HEK293 (cell line): Measurements from ENCODE around the gene IL16.

ENCODE experiments used
- HOXC10 ChIP-seq: sonication (generic); formaldehyde crosslinking; IDR thresholded peaks from 2 replicates; pipeline ENCODE4 v1.8.1; 2023; ENCODE audit warnings: mild to moderate bottlenecking, missing genetic modification reagents
- REPIN1 ChIP-seq: fragments of 450-650 bp; formaldehyde crosslinking; IDR thresholded peaks from 2 replicates; pipeline ENCODE4 v1.5.1; 2017; ENCODE audit warnings: missing biosample characterization, missing genetic modification characterization, low read depth
- ZBTB21 ChIP-seq: fragments of 450-650 bp; formaldehyde crosslinking; IDR thresholded peaks from 2 replicates; pipeline ENCODE4 v1.5.1; 2017; ENCODE audit warnings: missing biosample characterization, missing genetic modification characterization
- ZBTB8A ChIP-seq: fragments of 450-650 bp; formaldehyde crosslinking; IDR thresholded peaks from 2 replicates; pipeline ENCODE4 v1.5.1; 2016; ENCODE audit warnings: missing biosample characterization, missing genetic modification characterization
- ZFP37 ChIP-seq: fragments of 450-650 bp; formaldehyde crosslinking; IDR thresholded peaks from 2 replicates; pipeline ENCODE4 v1.5.1; 2016; ENCODE audit warnings: missing biosample characterization, missing genetic modification characterization
- ZNF274 ChIP-seq, 2 experiments: fragments of 200-500 bp in 1 of 2; fragments of 450-650 bp in 1 of 2; sonication (Bioruptor generic) in 1 of 2; formaldehyde crosslinking in 1 of 2; IDR thresholded peaks; 2 replicates each; pipeline versions ENCODE4 v1.5.1 to v1.6.1; 2014 to 2016; ENCODE audit warnings: borderline replicate concordance in 1 of 2, inconsistent platforms in 1 of 2, low read length in 1 of 2, missing biosample characterization in 1 of 2, missing genetic modification characterization in 1 of 2
- ZNF350 ChIP-seq: fragments of 450-650 bp; formaldehyde crosslinking; IDR thresholded peaks from 2 replicates; pipeline ENCODE4 v1.5.0; 2017; ENCODE audit warnings: missing biosample characterization, mild to moderate bottlenecking, missing genetic modification characterization
- ZNF76 ChIP-seq: fragments of 450-650 bp; formaldehyde crosslinking; IDR thresholded peaks from 2 replicates; pipeline ENCODE4; 2016; ENCODE audit warnings: low read depth, missing biosample characterization, missing genetic modification characterization, borderline replicate concordance
- ZSCAN16 ChIP-seq: fragments of 450-650 bp; formaldehyde crosslinking; IDR thresholded peaks from 2 replicates; pipeline ENCODE4 v1.5.1; 2016; ENCODE audit warnings: missing biosample characterization, missing genetic modification characterization
- TF ChIP-seq, protein P1 (sequence below): fragments of 450-650 bp; formaldehyde crosslinking; IDR thresholded peaks from 2 replicates; pipeline ENCODE4 v1.5.1; 2016; ENCODE audit warnings: missing biosample characterization, missing genetic modification characterization
- TF ChIP-seq, protein P2 (sequence below): fragments of 450-650 bp; formaldehyde crosslinking; IDR thresholded peaks from 2 replicates; pipeline ENCODE4 v1.5.1; 2017; ENCODE audit warnings: missing biosample characterization, missing genetic modification characterization
- TF ChIP-seq, protein P3 (sequence below): fragments of 450-650 bp; formaldehyde crosslinking; IDR thresholded peaks from 2 replicates; pipeline ENCODE4 v1.5.1; 2016; ENCODE audit warnings: missing biosample characterization, missing genetic modification characterization
- TF ChIP-seq, protein P4 (sequence below): fragments of 450-650 bp; IDR thresholded peaks from 2 replicates; pipeline ENCODE4 v1.5.1; 2018; ENCODE audit warnings: missing biosample characterization, missing genetic modification characterization
- TF ChIP-seq, protein P5 (sequence below): fragments of 450-650 bp; formaldehyde crosslinking; IDR thresholded peaks from 2 replicates; pipeline ENCODE4 v1.5.1; 2016; ENCODE audit warnings: missing biosample characterization, missing genetic modification characterization, borderline replicate concordance

DNA sequence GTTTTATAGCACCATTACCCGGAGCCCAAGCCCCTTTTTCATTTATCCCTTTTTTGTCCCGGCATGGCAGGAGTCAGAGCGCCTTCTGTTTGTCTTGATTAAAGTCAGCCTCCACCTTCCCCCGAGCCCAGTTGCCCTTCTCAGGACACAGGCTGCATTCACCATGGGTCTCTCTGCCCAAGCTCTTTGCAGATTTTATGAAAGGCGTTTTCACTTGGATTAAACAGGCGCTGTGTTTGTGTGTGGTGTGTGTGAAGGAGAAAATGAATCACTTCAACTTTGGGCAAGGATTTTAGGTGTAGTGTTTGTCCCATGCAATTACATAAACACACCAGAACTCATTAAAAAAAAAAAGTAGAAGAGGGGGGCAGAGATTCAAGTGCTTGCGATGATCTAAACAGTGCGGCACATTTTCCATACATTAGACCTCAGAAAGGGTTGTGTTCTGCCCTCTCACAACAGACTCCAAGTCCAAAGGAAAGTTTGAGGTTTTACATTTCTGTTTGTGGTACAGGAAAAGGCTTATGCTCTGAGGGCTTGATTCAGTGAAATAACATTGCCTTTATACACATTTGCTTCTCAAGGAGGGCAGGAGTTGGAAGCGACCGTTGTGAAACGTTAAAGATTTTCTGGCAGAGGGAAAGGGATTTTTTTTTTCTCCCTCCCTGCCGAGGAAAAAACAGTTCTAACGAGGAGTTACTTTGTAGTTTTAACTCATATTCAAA, 14.5 kb upstream of the IL16 start:
- TF ChIP-seq, protein P1, sequence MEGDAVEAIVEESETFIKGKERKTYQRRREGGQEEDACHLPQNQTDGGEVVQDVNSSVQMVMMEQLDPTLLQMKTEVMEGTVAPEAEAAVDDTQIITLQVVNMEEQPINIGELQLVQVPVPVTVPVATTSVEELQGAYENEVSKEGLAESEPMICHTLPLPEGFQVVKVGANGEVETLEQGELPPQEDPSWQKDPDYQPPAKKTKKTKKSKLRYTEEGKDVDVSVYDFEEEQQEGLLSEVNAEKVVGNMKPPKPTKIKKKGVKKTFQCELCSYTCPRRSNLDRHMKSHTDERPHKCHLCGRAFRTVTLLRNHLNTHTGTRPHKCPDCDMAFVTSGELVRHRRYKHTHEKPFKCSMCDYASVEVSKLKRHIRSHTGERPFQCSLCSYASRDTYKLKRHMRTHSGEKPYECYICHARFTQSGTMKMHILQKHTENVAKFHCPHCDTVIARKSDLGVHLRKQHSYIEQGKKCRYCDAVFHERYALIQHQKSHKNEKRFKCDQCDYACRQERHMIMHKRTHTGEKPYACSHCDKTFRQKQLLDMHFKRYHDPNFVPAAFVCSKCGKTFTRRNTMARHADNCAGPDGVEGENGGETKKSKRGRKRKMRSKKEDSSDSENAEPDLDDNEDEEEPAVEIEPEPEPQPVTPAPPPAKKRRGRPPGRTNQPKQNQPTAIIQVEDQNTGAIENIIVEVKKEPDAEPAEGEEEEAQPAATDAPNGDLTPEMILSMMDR (tag by site-specific recombination): no peak
- no peak for TF ChIP-seq ZBTB21 (tag by site-specific recombination)
- no peak for TF ChIP-seq HOXC10 (CRISPR knock-in tag)
- TF ChIP-seq, protein P2, sequence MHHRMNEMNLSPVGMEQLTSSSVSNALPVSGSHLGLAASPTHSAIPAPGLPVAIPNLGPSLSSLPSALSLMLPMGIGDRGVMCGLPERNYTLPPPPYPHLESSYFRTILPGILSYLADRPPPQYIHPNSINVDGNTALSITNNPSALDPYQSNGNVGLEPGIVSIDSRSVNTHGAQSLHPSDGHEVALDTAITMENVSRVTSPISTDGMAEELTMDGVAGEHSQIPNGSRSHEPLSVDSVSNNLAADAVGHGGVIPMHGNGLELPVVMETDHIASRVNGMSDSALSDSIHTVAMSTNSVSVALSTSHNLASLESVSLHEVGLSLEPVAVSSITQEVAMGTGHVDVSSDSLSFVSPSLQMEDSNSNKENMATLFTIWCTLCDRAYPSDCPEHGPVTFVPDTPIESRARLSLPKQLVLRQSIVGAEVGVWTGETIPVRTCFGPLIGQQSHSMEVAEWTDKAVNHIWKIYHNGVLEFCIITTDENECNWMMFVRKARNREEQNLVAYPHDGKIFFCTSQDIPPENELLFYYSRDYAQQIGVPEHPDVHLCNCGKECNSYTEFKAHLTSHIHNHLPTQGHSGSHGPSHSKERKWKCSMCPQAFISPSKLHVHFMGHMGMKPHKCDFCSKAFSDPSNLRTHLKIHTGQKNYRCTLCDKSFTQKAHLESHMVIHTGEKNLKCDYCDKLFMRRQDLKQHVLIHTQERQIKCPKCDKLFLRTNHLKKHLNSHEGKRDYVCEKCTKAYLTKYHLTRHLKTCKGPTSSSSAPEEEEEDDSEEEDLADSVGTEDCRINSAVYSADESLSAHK (tag by site-specific recombination): no peak
- TF ChIP-seq, protein P3, sequence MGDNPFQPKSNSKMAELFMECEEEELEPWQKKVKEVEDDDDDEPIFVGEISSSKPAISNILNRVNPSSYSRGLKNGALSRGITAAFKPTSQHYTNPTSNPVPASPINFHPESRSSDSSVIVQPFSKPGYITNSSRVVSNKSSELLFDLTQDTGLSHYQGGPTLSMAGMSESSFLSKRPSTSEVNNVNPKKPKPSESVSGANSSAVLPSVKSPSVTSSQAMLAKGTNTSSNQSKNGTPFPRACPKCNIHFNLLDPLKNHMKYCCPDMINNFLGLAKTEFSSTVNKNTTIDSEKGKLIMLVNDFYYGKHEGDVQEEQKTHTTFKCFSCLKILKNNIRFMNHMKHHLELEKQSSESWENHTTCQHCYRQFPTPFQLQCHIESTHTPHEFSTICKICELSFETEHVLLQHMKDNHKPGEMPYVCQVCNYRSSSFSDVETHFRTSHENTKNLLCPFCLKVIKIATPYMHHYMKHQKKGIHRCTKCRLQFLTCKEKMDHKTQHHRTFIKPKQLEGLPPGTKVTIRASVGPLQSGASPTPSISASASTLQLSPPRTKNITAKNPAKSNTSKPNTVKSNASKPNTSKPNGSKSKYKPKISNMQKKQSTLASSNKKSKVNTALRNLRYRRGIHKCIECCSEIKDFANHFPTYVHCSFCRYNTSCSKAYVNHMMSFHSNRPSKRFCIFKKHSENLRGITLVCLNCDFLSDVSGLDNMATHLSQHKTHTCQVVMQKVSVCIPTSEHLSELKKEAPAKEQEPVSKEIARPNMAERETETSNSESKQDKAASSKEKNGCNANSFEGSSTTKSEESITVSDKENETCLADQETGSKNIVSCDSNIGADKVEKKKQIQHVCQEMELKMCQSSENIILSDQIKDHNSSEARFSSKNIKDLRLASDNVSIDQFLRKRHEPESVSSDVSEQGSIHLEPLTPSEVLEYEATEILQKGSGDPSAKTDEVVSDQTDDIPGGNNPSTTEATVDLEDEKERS (tag by site-specific recombination): no peak
- no peak for TF ChIP-seq ZSCAN16
- no peak for TF ChIP-seq ZNF350 (tag by site-specific recombination)
- no peak for TF ChIP-seq ZBTB8A (tag by site-specific recombination)
- no peak for TF ChIP-seq ZFP37 (tag by site-specific recombination)
- no peak for TF ChIP-seq ZNF274 (IDR thresholded peaks at IDR 0.05; ENCODE audit: low read length)
- no peak for TF ChIP-seq ZNF274 (tag by site-specific recombination; IDR thresholded peaks at IDR 0.05; ENCODE audit: borderline replicate concordance)
- TF ChIP-seq, protein P4, sequence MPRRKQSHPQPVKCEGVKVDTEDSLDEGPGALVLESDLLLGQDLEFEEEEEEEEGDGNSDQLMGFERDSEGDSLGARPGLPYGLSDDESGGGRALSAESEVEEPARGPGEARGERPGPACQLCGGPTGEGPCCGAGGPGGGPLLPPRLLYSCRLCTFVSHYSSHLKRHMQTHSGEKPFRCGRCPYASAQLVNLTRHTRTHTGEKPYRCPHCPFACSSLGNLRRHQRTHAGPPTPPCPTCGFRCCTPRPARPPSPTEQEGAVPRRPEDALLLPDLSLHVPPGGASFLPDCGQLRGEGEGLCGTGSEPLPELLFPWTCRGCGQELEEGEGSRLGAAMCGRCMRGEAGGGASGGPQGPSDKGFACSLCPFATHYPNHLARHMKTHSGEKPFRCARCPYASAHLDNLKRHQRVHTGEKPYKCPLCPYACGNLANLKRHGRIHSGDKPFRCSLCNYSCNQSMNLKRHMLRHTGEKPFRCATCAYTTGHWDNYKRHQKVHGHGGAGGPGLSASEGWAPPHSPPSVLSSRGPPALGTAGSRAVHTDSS (tag by site-specific recombination): no peak
- TF ChIP-seq, protein P5, sequence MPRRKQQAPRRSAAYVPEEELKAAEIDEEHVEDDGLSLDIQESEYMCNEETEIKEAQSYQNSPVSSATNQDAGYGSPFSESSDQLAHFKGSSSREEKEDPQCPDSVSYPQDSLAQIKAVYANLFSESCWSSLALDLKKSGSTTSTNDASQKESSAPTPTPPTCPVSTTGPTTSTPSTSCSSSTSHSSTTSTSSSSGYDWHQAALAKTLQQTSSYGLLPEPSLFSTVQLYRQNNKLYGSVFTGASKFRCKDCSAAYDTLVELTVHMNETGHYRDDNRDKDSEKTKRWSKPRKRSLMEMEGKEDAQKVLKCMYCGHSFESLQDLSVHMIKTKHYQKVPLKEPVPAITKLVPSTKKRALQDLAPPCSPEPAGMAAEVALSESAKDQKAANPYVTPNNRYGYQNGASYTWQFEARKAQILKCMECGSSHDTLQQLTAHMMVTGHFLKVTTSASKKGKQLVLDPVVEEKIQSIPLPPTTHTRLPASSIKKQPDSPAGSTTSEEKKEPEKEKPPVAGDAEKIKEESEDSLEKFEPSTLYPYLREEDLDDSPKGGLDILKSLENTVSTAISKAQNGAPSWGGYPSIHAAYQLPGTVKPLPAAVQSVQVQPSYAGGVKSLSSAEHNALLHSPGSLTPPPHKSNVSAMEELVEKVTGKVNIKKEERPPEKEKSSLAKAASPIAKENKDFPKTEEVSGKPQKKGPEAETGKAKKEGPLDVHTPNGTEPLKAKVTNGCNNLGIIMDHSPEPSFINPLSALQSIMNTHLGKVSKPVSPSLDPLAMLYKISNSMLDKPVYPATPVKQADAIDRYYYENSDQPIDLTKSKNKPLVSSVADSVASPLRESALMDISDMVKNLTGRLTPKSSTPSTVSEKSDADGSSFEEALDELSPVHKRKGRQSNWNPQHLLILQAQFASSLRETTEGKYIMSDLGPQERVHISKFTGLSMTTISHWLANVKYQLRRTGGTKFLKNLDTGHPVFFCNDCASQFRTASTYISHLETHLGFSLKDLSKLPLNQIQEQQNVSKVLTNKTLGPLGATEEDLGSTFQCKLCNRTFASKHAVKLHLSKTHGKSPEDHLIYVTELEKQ: no peak
- no peak for TF ChIP-seq REPIN1
- no peak for TF ChIP-seq ZNF76 (tag by site-specific recombination)
